Keratinocyte (primary cell): ENCODE results near the gene FMN2. TPM values are rescaled to one million over a fixed set of nuclear protein-coding genes. Genes with fewer than 3 reads are reported as not detected.

Experiments used
- DNase-seq: peaks from one replicate; pipeline ENCODE4 v3.0.0-alpha.2; 2011; ENCODE audit warnings: low read depth, missing footprints, low spot score
- FAIRE-seq: peaks from 2 replicates; lab custom pipeline; 2011; peaks lifted over from hg19 to GRCh38; lab: Jason Lieb, UNC
- H2AFZ ChIP-seq: 2 replicates; pipeline ENCODE4 v1.6.0; 2012; ENCODE audit warnings: low read length, control low read depth, inconsistent platforms; ENCODE audit not compliant: control insufficient read depth
- H3K27ac ChIP-seq: 2 replicates; pipeline ENCODE4 v1.5.1; 2011; ENCODE audit warnings: low read length; ENCODE audit not compliant: control insufficient read depth, insufficient read depth
- H3K27me3 ChIP-seq: 3 replicates; pipeline ENCODE4 v1.6.0; 2011; ENCODE audit warnings: low read length; ENCODE audit not compliant: control insufficient read depth, insufficient read depth; ENCODE audit errors: extremely low read depth
- H3K36me3 ChIP-seq, 2 experiments: 2 replicates in 1 of 2; 3 replicates in 1 of 2; pipeline ENCODE4 v1.5.1; 2011; ENCODE audit warnings: low read length in 2 of 2, mild to moderate bottlenecking in 1 of 2; ENCODE audit not compliant: control insufficient read depth in 2 of 2, insufficient read depth in 2 of 2; ENCODE audit errors: extremely low read depth in 1 of 2
- H3K4me1 ChIP-seq: 3 replicates; pipeline ENCODE4 v1.5.1; 2011; ENCODE audit warnings: low read length; ENCODE audit not compliant: control insufficient read depth, insufficient read depth; ENCODE audit errors: extremely low read depth
- H3K4me2 ChIP-seq: 3 replicates; pipeline ENCODE4 v1.6.0; 2011; ENCODE audit warnings: low read depth, low read length; ENCODE audit not compliant: control insufficient read depth, insufficient read depth; ENCODE audit errors: extremely low read depth
- H3K4me3 ChIP-seq, 3 experiments: fragments of 200-600 bp in 1 of 3; sonication (generic) in 1 of 3; 2 replicates in 2 of 3; 3 replicates in 1 of 3; pipeline ENCODE4 v1.5.1; 2011 to 2016; ENCODE audit warnings: low read length in 3 of 3, mild to moderate bottlenecking in 3 of 3, control low read depth in 2 of 3, inconsistent platforms in 1 of 3, low read depth in 1 of 3, mixed read lengths in 1 of 3, mixed run types in 1 of 3, moderate library complexity in 1 of 3; ENCODE audit not compliant: control insufficient read depth in 2 of 3, insufficient read depth in 2 of 3; ENCODE audit errors: extremely low read depth in 1 of 3
- H3K79me2 ChIP-seq: 2 replicates; pipeline ENCODE4 v1.6.0; 2012; ENCODE audit warnings: low read length; ENCODE audit not compliant: control insufficient read depth, insufficient read depth
- H3K9ac ChIP-seq: 3 replicates; pipeline ENCODE4 v1.6.0; 2011; ENCODE audit warnings: low read length; ENCODE audit not compliant: control insufficient read depth, insufficient read depth; ENCODE audit errors: extremely low read depth
- H3K9me1 ChIP-seq: 3 replicates; pipeline ENCODE4 v1.6.0; 2011; ENCODE audit warnings: low read length; ENCODE audit not compliant: control insufficient read depth, insufficient read depth; ENCODE audit errors: extremely low read depth
- H3K9me3 ChIP-seq: 2 replicates; pipeline ENCODE4 v1.5.1; 2012; ENCODE audit warnings: low read depth, low read length; ENCODE audit not compliant: control insufficient read depth
- H4K20me1 ChIP-seq: 3 replicates; pipeline ENCODE4 v1.6.0; 2011; ENCODE audit warnings: low read length; ENCODE audit not compliant: control insufficient read depth, insufficient read depth; ENCODE audit errors: extremely low read depth
- CTCF ChIP-seq, 3 experiments: IDR thresholded peaks in 1 of 3; conservative IDR thresholded peaks in 1 of 3; optimal IDR thresholded peaks in 1 of 3; 2 replicates in 2 of 3; 3 replicates in 1 of 3; pipeline versions ENCODE3 to v1.5.1; 2011; ENCODE audit warnings: low read length in 3 of 3, mild to moderate bottlenecking in 3 of 3, moderate library complexity in 2 of 3, control low read depth in 1 of 3, inconsistent platforms in 1 of 3; ENCODE audit not compliant: insufficient read depth in 2 of 3; ENCODE audit errors: extremely low read depth in 1 of 3
- EZH2 ChIP-seq: IDR thresholded peaks from one replicate; pipeline ENCODE4 v1.6.1; 2012; ENCODE audit warnings: inconsistent platforms, mild to moderate bottlenecking, low read length, moderate library complexity
- dilution Hi-C: fragments of 300-500 bp; cut with MboI; formaldehyde crosslinking; loops from one replicate; pipeline ENCODE4 v1.7.0; 2020; ENCODE audit warnings: low sequenced_read_pairs; ENCODE audit not compliant: extremely low pct_ligation_motif_present
- polyA plus RNA-seq, 5 experiments: library from polyadenylated mRNA; depleted of rRNA in 3 of 5; stranded (reverse) in 3 of 5; stranded (forward) in 1 of 5; unstranded in 1 of 5; fragments of >200 nt; gene quantifications; 1 replicate in 1 of 5; 2 replicates in 3 of 5; 3 replicates in 1 of 5; pipeline versions ENCODE4 v1.2.1 to v1.2.3, GENCODE V29; 2011 to 2012; ENCODE audit warnings: missing spikeins in 2 of 5, low read depth in 1 of 5, low replicate concordance in 1 of 5

Gene FMN2
- polyA plus RNA-seq, 1 donor (not counting 4 experiments of a cell fraction or from before 2014, with no cell fraction given) = not detected

- Histone ChIP-seq H3K27ac (no peak overlapping the region), H2AFZ (no peak overlapping the region), H3K9ac (no peak overlapping the region), H3K27me3 (no peaks in the 10 kb centered on the region), H3K4me1 (no peaks in the 10 kb centered on the region), H3K79me2 (no peaks in the 10 kb centered on the region), H3K4me2 (no peak overlapping the region), H3K9me1 (no peaks in the 10 kb centered on the region), H3K4me3 (no peak overlapping the region), H3K36me3 (no peaks in the 10 kb centered on the region), H3K9me3 (no peaks in the 10 kb centered on the region), H4K20me1 (no peaks in the 10 kb centered on the region)
- dilution Hi-C loops = no loop called here
- FAIRE-seq = no peak
- no peak for DNase-seq
- TF ChIP-seq EZH2 (no peak), CTCF (optimal IDR thresholded peaks at IDR 0.05 in 1 of 3, IDR thresholded peaks at IDR 0.05 in 1 of 3, conservative IDR thresholded peaks at IDR 0.05 in 1 of 3; ENCODE audit: extremely low read depth in 1 of 3, insufficient read depth in 2 of 3, low read length in 3 of 3) (peak; percentile 13 to 43 (median 42))
Measured at GRCh38 chr1:240189386-240189989, 97.8 kb downstream of the FMN2 start.

- H4K20me1 ChIP-seq = no peaks in the 10 kb centered on the region
- no peaks in the 10 kb centered on the region for H3K9me3 ChIP-seq
- no peak overlapping the region for H3K27ac ChIP-seq
- FAIRE-seq (no peak), DNase-seq (no peak)
- H3K9ac ChIP-seq = no peak overlapping the region
- TF ChIP-seq CTCF (optimal IDR thresholded peaks at IDR 0.05 in 1 of 3, IDR thresholded peaks at IDR 0.05 in 1 of 3, conservative IDR thresholded peaks at IDR 0.05 in 1 of 3; ENCODE audit: extremely low read depth in 1 of 3, insufficient read depth in 2 of 3, low read length in 3 of 3) (peak in 1 of 3 experiments; percentile 8), EZH2 (no peak)
- no peaks in the 10 kb centered on the region for H3K36me3 ChIP-seq
- H3K27me3 ChIP-seq = no peaks in the 10 kb centered on the region
- no peak overlapping the region for H3K4me3 ChIP-seq
- dilution Hi-C loops = no loop called here
- no peaks in the 10 kb centered on the region for H3K4me1 ChIP-seq
- H3K9me1 ChIP-seq = no peaks in the 10 kb centered on the region
- no peak overlapping the region for H2AFZ ChIP-seq
- no peak overlapping the region for H3K4me2 ChIP-seq
- H3K79me2 ChIP-seq = no peaks in the 10 kb centered on the region
Measured at GRCh38 chr1:240190881-240191401, 99.3 kb downstream of the FMN2 start.
